DOHH2 (cell line): Measurements from ENCODE around the gene KIRREL3.

ENCODE experiments used
- H3F3A ChIP-seq: fragments of 200-600 bp; sonication (generic), shearing (Covaris generic); 2 replicates; pipeline ENCODE4 v1.6.0; 2016; ENCODE audit warnings: antibody characterized with exemption, mild to moderate bottlenecking; ENCODE audit not compliant: control insufficient read depth, insufficient read depth
- H3K27ac ChIP-seq: fragments of 200-600 bp; sonication (generic); 2 replicates; pipeline ENCODE4 v1.5.1; 2014; ENCODE audit warnings: low read depth, mild to moderate bottlenecking, low read length, moderate library complexity
- H3K27me3 ChIP-seq: fragments of 200-600 bp; sonication (generic); 2 replicates; pipeline ENCODE4 v1.6.1; 2014; ENCODE audit warnings: mild to moderate bottlenecking, low read length, mixed read lengths; ENCODE audit not compliant: control insufficient read depth
- H3K36me3 ChIP-seq: fragments of 200-600 bp; sonication (generic); 2 replicates; pipeline ENCODE4 v1.6.1; 2014; ENCODE audit warnings: mild to moderate bottlenecking, low read length, moderate library complexity, mixed read lengths; ENCODE audit not compliant: control insufficient read depth
- H3K4me1 ChIP-seq: fragments of 200-600 bp; sonication (generic); 2 replicates; pipeline ENCODE4 v1.6.1; 2014; ENCODE audit warnings: mild to moderate bottlenecking, low read length, mixed read lengths; ENCODE audit not compliant: control insufficient read depth
- H3K4me2 ChIP-seq: fragments of 200-600 bp; sonication (generic); 2 replicates; pipeline ENCODE4 v1.6.0; 2014; ENCODE audit warnings: mild to moderate bottlenecking, low read length, moderate library complexity
- H3K4me3 ChIP-seq: fragments of 200-600 bp; sonication (generic); 2 replicates; pipeline ENCODE4 v1.5.1; 2014; ENCODE audit warnings: mild to moderate bottlenecking, low read length, mixed read lengths
- H3K79me2 ChIP-seq: fragments of 200-600 bp; sonication (generic); 2 replicates; pipeline ENCODE4 v1.6.1; 2014; ENCODE audit warnings: mild to moderate bottlenecking, low read length, mixed read lengths; ENCODE audit not compliant: control insufficient read depth
- H3K9me2 ChIP-seq: fragments of 200-600 bp; sonication (generic); replicated peaks from 2 replicates; pipeline ENCODE4 v1.6.1; 2014; ENCODE audit warnings: mild to moderate bottlenecking, low read length, mixed read lengths; ENCODE audit not compliant: control insufficient read depth
- H3K9me3 ChIP-seq: fragments of 200-600 bp; sonication (generic); 2 replicates; pipeline ENCODE4 v1.6.1; 2014; ENCODE audit warnings: antibody characterized with exemption, low read length, mixed read lengths; ENCODE audit not compliant: control insufficient read depth, insufficient read depth
- H4K20me1 ChIP-seq: fragments of 200-600 bp; sonication (generic); 2 replicates; pipeline ENCODE4 v1.6.0; 2014; ENCODE audit warnings: low read depth, mild to moderate bottlenecking, antibody characterized with exemption, low read length, moderate library complexity; ENCODE audit not compliant: control insufficient read depth, insufficient read depth
- CTCF ChIP-seq: fragments of 200-600 bp; sonication (generic); IDR thresholded peaks from one replicate; pipeline ENCODE4 v1.5.1; 2014; ENCODE audit warnings: antibody characterized with exemption, mild to moderate bottlenecking, low read depth, low read length; ENCODE audit not compliant: poor library complexity, severe bottlenecking
- EZH2phosphoT487 ChIP-seq: fragments of 200-600 bp; sonication (generic); IDR thresholded peaks from 2 replicates; pipeline ENCODE4 v1.6.1; 2017; ENCODE audit warnings: borderline replicate concordance, mild to moderate bottlenecking, antibody characterized with exemption, low read length, moderate library complexity, mixed read lengths

Gene KIRREL3

GRCh38 chr11:126510621-126511370 is 489.8 kb downstream of the KIRREL3 start:
- no peaks in the 10 kb centered on the region for H3K9me3 ChIP-seq
- no peaks in the 10 kb centered on the region; the same call in 1 of the 2 replicates for H3K27me3 ChIP-seq
- H3K4me2 ChIP-seq = no peak overlapping the region
- no peaks in the 10 kb centered on the region for H3F3A ChIP-seq
- no peaks in the 10 kb centered on the region for H3K9me2 ChIP-seq
- H3K4me1 ChIP-seq = no peaks in the 10 kb centered on the region
- H4K20me1 ChIP-seq = no peaks in the 10 kb centered on the region
- H3K4me3 ChIP-seq = no peak overlapping the region
- TF ChIP-seq CTCF (no peak), EZH2phosphoT487 (no peak)
- H3K79me2 ChIP-seq = no peaks in the 10 kb centered on the region
- H3K36me3 ChIP-seq = no peaks in the 10 kb centered on the region
- H3K27ac ChIP-seq = no peak overlapping the region

GRCh38 chr11:126507646-126508045 is 492.9 kb downstream of the KIRREL3 start:
- TF ChIP-seq CTCF (no peak), EZH2phosphoT487 (no peak)
- Histone ChIP-seq H3K27ac (no peak overlapping the region), H3K36me3 (no peaks in the 10 kb centered on the region), H3K4me3 (no peak overlapping the region), H3K4me2 (no peak overlapping the region), H3K79me2 (no peaks in the 10 kb centered on the region), H3K9me2 (no peaks in the 10 kb centered on the region), H3K9me3 (no peaks in the 10 kb centered on the region), H4K20me1 (no peaks in the 10 kb centered on the region), H3K27me3 (no peaks in the 10 kb centered on the region; the same call in 1 of the 2 replicates), H3K4me1 (no peaks in the 10 kb centered on the region), H3F3A (no peaks in the 10 kb centered on the region)

GRCh38 chr11:126506789-126507188 is 493.8 kb downstream of the KIRREL3 start:
- Histone ChIP-seq H3K27ac (no peak overlapping the region), H4K20me1 (no peaks in the 10 kb centered on the region), H3F3A (no peaks in the 10 kb centered on the region), H3K79me2 (no peaks in the 10 kb centered on the region), H3K27me3 (no peaks in the 10 kb centered on the region; the same call in 1 of the 2 replicates), H3K4me2 (no peak overlapping the region), H3K4me3 (no peak overlapping the region), H3K9me2 (no peaks in the 10 kb centered on the region), H3K9me3 (no peaks in the 10 kb centered on the region), H3K36me3 (no peaks in the 10 kb centered on the region), H3K4me1 (no peaks in the 10 kb centered on the region)
- TF ChIP-seq EZH2phosphoT487 (no peak), CTCF (no peak)
